NCI-H2029 treated with DMSO at 0.1 percent for 48 hours (cell line): ENCODE data around the gene MUSTN1.
A peak's percentile ranks its signal among the peaks of the same experiment; 100 is the strongest.

Experiments used
- DNase-seq: peaks from one replicate; lab custom pipeline; 2025; lab: John Stamatoyannopoulos, UW

MUSTN1 gene

DNA sequence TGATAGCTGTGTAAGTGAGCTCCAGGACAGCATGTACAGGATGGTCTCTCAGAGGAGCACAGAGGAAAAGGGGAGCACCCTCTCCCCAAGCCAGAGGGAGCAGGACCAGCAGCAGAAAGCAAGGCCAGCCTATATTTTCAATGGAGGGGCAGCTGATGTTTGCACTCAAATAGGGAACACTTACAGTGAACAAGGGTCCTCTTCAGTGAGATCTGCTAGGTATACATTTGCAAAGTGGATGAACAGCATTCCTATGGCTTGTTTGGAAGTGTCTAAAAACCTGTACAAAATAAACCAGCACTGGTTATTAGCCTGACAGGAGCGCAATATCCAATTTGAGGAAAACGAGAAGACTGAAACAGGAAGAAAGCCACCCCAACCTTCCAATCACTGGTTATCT lies 17.6 kb upstream of the MUSTN1 start:
- DNase-seq = no peak

- DNase-seq = peak; percentile 20
Measured at GRCh38 chr3:52851348-52851747, 16.5 kb upstream of the MUSTN1 start.

- DNase-seq = no peak
Measured at GRCh38 chr3:52849656-52850055, 14.8 kb upstream of the MUSTN1 start.

DNA sequence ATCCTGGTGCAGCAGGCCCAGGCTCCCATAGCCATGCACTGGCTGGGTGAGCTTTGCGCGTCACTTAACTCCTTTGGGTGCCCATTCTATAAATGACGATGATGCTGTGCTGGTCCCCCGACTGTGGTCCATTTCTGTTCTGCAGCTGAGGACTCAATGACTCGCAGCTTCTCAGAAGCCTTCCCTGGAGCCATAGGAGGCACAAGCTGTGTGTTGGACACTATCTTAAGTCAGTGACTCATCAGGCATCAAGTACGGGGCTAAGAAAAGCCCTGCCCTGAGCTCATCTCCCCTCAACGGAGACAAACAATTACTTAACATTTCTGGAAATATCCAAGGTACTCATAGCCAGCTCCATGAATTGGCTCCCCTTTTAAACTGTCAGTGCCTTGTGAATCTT lies 13.8 kb upstream of the MUSTN1 start:
- DNase-seq = no peak

DNA sequence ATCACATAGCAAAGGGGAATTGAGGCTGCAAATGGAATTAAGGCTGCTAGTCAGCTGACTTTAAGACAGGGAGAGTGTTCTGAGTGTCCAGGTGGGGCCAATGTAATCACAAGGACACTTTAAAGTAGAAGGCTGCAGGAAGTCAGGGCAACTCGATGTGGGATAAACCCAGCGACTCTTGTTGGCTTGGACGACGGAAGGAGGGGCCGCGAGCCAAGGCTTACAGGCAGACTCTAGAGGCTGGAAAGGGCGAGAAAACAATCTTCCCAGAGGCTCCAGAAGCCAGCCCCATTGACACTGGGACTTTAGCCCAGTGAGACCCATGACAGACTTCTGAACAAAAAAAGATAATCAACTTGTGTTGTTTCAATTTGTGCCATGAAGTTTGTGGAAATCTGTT lies 12.9 kb upstream of the MUSTN1 start:
- no peak for DNase-seq

DNA sequence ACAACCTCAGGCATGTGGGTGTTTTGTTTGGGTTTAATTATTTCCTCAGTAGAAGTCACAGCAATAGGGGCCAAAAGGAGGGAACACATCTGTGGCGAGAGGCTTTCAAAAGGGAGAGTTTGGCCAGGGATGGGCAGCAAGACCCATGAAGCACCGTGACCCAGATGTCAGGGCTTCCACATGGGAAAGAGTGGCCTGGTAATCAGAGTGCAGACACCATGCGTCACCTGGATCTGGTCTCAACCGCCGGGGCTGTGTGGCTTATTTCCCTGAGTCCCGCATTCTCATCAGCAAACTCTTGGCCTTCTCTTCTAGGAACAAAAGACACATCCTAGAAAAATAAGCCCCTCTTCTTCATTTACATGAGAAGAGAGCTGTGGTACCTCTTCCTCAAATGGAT lies 12.4 kb upstream of the MUSTN1 start:
- no peak for DNase-seq

- DNase-seq = no peak
Measured at GRCh38 chr3:52846432-52846965, 11.7 kb upstream of the MUSTN1 start.

DNA sequence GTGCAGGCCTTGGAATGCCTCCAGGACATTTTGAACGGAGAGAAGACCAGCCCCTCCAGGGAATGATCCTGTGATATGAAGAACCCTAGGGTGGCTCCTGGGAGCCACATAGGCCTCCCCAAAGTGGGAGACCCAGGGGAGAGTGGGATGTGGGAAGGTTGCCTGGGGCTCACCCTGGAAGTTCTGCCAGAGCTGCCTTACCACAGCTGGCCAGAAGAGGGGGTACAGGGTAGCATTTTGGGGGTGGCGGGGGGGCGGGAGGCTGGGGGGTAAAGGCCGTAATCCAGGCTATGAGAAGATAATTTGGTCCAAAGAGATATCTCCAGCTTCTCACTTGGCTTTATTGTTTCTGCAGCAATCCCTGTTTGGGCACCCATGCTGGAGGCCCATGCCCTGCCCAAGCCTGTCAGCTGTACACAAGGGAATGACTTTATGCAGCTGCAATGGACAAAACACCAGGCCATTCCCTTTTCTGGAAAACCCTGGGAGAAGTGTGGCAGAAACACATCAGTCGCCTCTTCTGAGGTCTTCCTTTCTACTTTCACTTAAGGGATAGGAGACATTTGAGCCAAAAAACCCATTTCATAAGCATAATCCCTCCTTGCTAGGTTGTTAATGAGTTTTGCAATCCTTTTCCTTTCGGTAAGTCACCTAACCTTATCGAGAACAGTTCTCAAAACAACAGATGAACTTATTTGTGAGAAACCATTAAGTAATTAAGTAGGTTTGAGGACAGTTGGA lies 11.0 kb upstream of the MUSTN1 start:
- no peak for DNase-seq

GRCh38 chr3:52845157-52845556 lies 10.3 kb upstream of the MUSTN1 start:
- no peak for DNase-seq

DNA sequence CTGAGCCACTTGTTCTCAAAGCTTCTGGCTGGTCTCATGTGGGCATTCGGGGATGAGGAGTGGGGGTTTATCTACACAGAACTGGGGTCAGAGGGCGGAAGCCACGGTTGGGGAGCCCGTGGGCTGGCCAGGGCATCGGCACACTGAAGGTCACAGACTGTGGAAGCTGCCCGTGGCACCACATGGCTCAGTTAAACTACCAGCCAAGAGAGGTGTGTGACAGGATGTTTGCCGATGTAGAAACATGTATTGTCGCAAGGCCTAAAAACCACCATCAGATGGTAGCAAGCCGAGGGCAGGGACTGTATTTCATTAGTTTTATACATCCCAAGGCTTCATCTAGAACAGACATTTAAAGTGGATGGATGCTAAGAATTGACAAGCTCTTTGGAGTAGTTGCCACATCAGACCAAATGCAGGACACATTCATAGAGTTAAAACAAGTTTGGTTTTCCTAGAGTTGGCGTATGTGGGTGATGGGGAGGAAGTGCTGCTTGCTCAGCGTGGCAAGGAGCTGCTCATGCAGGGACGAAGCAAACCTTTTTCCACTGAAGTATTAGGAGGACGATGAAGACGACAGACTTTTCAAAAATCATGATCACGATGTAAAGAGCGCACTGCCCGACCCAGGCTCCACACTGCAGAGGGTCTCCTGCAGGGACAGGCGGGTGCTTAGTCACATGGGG lies 9.6 kb upstream of the MUSTN1 start:
- no peak for DNase-seq

GRCh38 chr3:52843881-52844280 lies 9.1 kb upstream of the MUSTN1 start:
- no peak for DNase-seq

DNA sequence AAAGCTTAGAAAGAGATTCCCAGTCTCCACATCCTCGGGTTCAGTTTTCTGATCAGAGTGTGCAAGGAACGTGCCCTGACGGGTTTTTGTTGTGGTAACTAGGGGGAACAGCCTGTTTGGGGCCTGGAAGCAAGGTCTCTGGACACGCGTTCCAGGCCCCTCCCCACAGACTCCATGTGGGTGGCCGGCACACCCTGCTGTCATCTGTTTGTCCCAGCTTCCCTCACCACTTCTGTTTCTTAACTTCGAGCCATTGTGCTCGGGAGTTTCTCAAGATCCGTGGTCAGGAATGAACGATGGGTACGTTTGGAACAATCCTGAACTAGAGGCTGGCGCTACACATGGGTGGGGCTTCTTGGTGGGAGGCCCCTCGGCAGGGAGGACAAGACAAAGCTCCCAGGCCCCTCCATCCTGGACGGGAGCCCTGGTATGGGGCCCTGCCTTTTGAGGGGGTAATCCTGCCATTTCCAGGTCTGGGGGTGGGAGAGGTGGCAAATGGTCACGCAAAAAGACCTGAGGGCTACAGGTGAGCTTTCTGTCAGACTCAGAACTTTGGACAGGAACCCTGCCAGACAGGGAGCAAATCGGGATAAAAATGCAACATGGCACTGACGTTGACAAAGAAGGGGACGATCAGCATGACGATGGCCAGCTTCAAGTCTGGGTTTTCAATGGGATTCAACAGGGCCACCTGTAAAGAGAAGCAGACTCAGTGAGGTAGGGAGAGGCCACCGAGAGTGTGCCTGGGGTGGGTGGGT lies 8.5 kb upstream of the MUSTN1 start:
- DNase-seq = no peak

- DNase-seq = peak; percentile 21
Measured at GRCh38 chr3:52842424-52842823, 7.6 kb upstream of the MUSTN1 start.

DNA sequence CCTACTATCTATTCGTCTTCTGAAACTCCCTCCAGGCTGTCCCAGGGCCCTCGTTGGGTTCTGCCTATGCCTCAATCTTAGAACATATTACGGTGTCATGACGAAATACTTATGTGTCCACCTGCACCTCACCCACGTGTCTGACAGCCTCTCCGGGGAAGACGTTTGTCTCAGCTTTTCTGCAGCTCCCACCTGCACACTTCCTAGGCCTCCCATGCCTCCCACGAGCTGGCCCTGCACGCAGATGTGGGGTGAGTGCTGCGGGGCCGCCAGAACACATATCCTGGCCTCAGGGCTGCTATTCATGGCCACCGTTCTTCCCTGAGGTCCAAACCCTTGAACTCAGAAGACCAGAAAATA lies 7.1 kb upstream of the MUSTN1 start:
- DNase-seq = no peak

DNA sequence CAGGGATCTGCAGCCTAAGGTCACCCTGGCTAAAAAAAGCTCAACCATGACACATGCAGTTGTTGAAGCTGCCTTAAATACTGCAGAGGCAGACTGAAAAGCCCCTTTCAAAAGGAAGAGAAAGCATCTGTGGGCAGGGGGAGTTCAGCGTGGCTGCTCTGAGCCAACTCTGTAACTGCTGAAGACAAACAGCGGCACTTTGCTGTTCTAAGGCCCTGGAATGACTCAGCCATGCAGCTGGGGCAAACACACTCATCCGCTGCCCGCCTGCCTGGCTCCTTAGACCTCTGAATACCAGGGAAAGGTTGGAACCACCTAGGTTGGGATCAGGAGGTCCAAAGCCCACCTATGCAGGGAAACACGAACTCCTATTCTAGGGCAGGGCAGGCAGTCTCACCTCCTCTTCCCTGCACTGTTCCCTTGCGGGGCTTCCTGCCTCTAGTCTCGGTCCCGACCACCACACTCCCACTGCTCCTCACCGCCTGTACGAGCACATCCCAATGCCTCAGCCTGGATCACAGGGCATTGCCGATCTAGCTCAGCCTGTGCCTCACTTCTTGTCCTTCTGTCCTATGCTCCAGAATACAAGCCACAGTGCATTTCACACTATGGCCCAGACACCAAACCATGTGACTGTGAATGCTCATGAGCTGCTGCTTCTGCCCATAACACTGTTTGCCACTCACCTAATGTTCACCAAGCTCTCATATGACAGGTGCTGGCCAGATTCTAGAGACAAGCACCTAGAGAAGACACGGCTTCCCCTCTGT lies 6.6 kb upstream of the MUSTN1 start:
- no peak for DNase-seq

GRCh38 chr3:52839892-52840545 lies 5.2 kb upstream of the MUSTN1 start:
- no peak for DNase-seq

DNA sequence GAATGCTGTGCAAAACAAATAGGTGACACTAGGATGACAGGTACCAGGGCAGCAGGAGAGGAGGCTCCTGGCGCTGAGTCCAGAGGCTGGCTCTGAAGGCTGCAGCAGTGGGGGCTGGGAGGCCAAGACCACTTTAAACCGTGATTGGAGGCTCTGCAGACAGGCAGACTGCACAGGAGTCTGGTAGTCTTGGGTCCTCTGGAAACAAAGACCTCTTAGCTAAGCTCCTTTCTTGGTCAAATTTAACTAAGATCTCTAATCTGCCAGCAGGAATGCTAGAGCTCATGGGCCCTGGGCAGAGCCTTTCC lies 4.4 kb upstream of the MUSTN1 start:
- no peak for DNase-seq

GRCh38 chr3:52838561-52839267 lies 3.9 kb upstream of the MUSTN1 start:
- no peak for DNase-seq

DNA sequence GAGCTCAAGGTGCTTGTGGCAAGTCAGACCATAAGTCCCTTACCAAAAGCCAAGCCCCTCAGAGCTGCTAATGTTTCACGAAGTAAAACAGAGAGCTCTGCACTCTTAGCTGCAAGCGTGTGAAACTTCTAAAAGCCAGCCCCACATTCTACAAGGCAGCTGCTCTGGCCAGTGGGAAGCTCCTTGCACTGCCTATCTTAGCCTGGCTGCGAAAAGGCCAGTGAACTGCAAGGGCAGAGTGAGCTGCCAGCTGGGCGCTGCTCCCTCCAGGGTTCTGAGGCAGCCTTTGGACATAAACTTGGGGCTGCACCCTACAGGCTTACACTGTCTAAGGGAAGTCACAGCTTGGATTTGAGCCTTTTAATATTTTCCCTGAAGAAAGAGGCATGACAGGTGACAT lies 2.2 kb upstream of the MUSTN1 start:
- no peak for DNase-seq

DNA sequence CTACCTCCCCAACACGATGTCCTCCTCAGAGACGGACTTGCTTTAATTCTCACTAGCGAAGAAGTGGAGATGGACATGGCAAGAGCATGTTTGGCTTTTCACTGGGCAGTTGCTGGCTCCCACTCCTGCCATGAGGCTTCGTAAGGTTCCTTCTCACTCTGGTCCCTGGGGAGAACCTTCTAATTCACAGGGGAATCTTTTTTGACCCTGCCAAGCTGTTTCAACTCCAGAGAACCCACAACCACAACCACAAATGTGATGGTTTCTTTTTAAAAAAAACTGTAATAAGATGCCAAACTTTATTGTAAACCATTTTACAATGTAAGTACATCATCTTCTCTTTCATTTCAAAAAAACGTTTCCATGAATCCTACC lies 1.6 kb upstream of the MUSTN1 start:
- DNase-seq = no peak

- no peak for DNase-seq
Measured at GRCh38 chr3:52835766-52836470, 1.1 kb upstream of the MUSTN1 start.
